GM18505 (cell line): ENCODE measurements around the gene TEX264.

Source experiments
- ATAC-seq: cut with Tn5 transposase; IDR thresholded peaks from one replicate; pipeline ENCODE4 v1.9.1; 2021; ENCODE audit not compliant: unreplicated experiment
- POLR2A ChIP-seq: IDR thresholded peaks from 4 replicates; pipeline ENCODE4 v1.6.1; 2011; ENCODE audit warnings: borderline replicate concordance; ENCODE audit not compliant: insufficient read depth, insufficient read length; ENCODE audit errors: extremely low read depth

TEX264 gene

GRCh38 chr3:51748327-51748726 is 77.3 kb downstream of the TEX264 start:
- no peak for ATAC-seq

DNA sequence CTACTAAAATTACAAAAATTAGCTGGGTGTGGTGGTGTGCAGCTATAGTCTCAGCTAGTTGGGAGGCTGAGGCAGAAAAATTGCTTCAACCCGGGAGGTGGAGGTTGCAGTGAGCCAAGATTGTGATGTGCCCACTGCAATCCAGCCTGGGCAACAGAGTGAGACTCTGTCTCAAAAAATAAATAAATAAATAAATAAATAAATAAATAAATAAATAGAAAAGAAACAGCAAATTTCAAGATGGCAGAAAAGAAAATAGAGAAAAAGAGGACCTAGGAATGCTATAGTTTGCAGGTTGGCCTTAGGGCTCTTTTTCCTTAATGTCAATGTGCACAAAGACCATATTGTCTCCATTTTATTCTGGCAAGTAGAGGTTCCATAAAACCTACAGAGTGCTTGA is 79.8 kb downstream of the TEX264 start:
- ATAC-seq: no peak
- TF ChIP-seq POLR2A: no peak

More at GRCh38 chr3:51748327-51748726, 77.3 kb downstream of the TEX264 start:
- TF ChIP-seq POLR2A: no peak

DNA sequence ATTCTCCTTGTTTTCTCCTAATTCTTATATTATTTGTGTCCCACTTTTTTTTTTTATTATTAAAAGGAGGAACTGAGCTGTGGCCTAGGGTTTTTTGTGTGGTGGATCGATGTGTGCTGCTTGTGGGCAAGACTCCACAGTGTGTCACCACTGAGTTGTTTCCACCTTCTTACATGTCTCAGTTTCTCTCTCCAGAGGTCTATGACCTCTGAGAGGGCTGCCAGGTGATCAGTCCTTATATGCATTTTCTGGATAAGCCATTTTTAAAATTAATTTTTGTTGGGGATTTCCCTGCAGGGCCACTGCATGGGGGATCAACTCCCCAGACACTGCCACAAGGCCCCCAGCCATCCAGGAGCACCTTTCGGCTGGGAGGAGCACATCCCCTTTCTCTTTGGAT is 80.2 kb downstream of the TEX264 start:
- no peak for ATAC-seq
- TF ChIP-seq POLR2A: no peak
